ENCODE results near the gene SPAG17.

The SPAG17 gene

DNA sequence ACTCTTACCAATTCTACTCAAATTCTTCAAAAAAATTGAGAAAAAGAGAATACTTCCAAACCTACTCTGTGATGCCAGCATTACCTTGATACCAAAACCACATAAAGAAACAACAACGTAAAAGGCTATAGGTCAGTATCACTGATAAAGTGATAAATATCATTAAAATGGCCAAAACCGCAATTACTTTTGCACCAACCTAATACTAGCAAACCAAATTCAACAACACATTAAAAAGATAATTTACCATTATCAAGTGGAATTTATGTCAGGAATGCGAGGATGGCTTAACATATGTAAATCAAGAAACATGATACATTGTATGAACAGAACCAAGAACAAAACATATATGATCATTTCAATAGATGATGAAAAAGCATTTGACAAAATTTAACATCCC lies 7.0 kb downstream of the SPAG17 start:
- H3K4me3 ChIP-seq (ENCODE audit: low read depth, low read length) = no peak overlapping the region
- TF ChIP-seq, protein P1, sequence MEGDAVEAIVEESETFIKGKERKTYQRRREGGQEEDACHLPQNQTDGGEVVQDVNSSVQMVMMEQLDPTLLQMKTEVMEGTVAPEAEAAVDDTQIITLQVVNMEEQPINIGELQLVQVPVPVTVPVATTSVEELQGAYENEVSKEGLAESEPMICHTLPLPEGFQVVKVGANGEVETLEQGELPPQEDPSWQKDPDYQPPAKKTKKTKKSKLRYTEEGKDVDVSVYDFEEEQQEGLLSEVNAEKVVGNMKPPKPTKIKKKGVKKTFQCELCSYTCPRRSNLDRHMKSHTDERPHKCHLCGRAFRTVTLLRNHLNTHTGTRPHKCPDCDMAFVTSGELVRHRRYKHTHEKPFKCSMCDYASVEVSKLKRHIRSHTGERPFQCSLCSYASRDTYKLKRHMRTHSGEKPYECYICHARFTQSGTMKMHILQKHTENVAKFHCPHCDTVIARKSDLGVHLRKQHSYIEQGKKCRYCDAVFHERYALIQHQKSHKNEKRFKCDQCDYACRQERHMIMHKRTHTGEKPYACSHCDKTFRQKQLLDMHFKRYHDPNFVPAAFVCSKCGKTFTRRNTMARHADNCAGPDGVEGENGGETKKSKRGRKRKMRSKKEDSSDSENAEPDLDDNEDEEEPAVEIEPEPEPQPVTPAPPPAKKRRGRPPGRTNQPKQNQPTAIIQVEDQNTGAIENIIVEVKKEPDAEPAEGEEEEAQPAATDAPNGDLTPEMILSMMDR (IDR thresholded peaks at IDR 0.05; ENCODE audit: low read depth, low read length) = no peak

DNA sequence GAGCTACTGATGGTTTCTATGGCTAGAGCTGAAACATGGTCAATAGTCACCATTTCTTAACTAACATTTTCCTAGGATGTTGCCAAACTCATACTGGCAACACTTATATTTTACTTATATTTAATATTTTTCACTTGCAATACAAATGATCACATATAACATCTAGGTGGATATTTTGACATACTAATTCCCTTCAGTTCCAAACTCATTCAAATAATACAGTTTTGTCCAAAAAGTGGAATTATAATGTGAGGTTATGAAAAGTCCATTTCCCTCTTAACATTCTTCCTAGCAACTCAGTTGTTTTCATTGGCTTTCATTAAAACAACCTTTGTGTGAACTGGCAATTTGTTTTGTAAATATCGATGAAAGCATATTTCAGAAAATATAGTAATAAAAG lies 16.0 kb downstream of the SPAG17 start:
- no peak overlapping the region for H3K4me3 ChIP-seq (ENCODE audit: low read depth, low read length)
- TF ChIP-seq, protein P1 (IDR thresholded peaks at IDR 0.05; ENCODE audit: low read depth, low read length) = no peak

DNA sequence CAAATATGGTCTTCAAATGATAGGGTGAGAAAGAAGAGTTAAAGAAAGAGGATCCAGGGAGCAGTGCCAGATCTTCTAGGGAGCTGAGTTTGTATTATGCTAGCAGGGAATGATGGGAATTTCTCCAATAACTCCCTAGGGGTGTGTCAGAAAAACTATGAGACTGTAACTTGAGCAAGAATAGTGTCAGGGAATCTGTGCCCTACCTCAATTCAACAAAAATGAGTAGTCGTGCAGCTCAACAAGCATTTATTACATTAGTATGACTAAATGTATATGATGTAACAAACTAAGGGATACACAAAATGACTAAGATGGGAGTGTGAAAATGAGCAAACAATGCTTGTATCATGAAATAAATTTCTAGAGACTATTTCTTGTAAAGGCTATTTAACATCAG lies 24.2 kb downstream of the SPAG17 start:
- TF ChIP-seq, protein P1 (IDR thresholded peaks at IDR 0.05; ENCODE audit: low read depth, low read length) = no peak

DNA sequence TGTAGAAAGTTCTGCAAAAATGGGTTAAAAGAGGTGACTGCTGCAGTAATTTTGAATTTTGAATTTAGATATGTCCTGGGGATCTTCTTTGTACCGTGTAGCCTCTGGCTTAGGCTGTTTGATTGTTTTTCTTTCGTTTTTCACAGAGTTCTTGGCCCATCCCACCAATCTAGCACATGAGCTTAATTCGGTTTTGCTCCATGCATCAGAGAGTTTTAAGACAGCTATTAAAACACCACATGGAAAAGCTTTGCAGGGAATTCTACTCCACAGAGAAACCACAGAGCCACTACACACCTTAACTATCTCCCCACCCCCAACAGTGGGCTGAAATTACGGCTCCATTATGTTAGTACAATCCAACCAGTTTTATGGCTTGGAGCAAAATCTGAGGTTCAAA lies 25.5 kb downstream of the SPAG17 start:
- TF ChIP-seq, protein P1 (IDR thresholded peaks at IDR 0.05; ENCODE audit: low read depth, low read length) = no peak
- no peak overlapping the region for H3K4me3 ChIP-seq (ENCODE audit: low read depth, low read length)

More for the DNA sequence above, 24.2 kb downstream of the SPAG17 start:
- no peak overlapping the region for H3K4me3 ChIP-seq (ENCODE audit: low read depth, low read length)

DNA sequence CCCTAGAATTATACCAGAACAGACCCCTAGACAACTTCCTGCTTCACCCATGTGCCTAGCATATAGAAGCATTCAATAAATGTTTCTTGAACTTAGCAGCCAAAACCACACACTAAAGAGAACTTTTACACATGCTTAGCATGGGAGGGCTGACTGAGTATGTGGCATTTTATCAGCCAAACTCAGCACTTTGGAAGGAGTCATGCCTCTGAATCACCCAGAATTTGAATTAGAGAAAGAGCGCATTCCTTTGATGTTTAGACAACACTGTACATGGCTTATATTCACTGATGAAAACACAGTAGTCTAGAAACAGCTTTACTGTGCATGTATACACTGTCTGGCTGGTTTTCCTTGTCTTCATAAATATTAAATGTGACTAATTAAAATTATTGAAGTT lies 26.1 kb downstream of the SPAG17 start:
- TF ChIP-seq, protein P1 (IDR thresholded peaks at IDR 0.05; ENCODE audit: low read depth, low read length) = no peak
- no peak overlapping the region for H3K4me3 ChIP-seq (ENCODE audit: low read depth, low read length)

DNA sequence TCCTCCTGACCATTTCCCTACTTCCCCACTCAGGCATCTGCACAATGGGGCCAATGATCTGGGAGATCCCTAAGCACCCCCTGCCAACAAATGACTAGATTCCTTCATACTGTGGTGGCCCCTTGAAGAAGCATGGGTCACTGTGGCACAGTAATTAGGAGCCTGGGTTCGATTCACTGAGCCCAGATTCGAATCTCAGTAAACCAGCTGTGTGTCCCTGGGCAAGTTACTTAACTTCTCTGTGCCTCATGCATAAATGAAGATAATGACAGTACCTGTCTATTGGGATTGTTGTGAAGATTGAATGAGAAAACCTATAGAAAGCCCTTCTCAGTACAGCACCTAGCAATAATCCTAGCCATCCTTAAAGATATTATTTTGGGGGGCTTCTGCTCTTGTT lies 27.5 kb downstream of the SPAG17 start:
- no peak overlapping the region for H3K4me3 ChIP-seq (ENCODE audit: low read depth, low read length)
- TF ChIP-seq, protein P1 (IDR thresholded peaks at IDR 0.05; ENCODE audit: low read depth, low read length) = no peak

DNA sequence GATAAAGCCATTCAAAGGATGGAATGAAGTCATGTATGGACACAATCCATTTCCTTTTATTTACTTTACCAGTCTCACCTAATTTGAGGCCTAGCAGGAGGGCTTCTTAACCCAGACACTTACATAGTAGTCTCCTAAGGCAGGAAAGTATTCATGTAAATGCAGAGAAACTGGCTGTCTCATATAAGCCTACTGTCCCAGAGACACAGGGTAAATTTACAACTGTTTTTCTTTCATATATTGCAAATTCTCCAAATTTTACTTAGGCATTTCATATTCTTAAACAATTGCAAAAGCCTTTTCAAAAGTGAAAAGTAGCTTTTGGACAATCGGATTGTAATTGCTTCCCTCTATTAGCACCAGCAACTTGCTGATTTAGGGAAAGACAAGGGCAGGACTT lies 29.9 kb downstream of the SPAG17 start:
- H3K4me3 ChIP-seq (ENCODE audit: low read depth, low read length) = no peak overlapping the region
- TF ChIP-seq, protein P1 (IDR thresholded peaks at IDR 0.05; ENCODE audit: low read depth, low read length) = no peak
